ENCODE measurements around the gene ROBO1.

ROBO1 gene

GRCh38 chr3:79436387-79436786 lies 331.4 kb downstream of the ROBO1 start:
- no peak for DNase-seq

DNA sequence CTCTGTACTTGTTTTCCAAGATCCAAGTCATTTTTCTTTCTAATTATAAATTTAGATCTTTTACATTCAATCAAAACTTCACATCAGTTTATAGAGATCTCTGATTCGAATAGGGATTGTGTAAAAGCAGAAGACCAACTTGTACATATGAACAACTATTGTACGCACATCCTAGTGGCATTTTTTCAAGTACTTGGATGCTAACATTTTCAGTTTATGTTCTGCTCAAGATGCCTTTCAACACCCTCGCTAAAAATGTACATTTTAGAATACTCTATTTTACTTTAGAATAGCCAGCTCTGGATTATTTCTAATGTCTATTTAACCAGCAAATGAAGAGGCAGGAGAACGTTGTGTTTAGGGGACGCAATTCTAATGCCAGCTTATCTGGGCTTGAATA lies 340.7 kb downstream of the ROBO1 start:
- no peak for DNase-seq

- no peak for DNase-seq
Observed at GRCh38 chr3:79424811-79425210, 343.0 kb downstream of the ROBO1 start.

DNA sequence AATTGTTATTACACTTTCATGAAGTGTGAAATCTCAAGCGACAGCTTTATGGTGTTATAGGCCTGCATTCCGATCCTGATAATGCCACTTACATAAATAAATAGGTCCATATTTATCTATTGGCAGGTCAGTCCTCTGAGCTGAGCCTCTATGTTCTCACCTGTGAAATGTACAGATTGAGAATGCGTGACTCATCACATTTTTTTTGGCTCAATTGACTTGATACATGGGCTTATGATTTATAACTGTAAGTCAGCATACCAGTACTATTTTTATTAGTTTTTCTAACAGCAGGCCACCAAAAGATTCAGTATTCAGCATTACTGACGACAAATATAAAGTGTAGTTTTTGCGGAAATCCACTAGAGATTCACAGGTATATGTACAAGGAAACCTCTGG lies 344.4 kb downstream of the ROBO1 start:
- DNase-seq: no peak

- DNase-seq: no peak
Observed at GRCh38 chr3:79421273-79421672, 346.5 kb downstream of the ROBO1 start.

DNA sequence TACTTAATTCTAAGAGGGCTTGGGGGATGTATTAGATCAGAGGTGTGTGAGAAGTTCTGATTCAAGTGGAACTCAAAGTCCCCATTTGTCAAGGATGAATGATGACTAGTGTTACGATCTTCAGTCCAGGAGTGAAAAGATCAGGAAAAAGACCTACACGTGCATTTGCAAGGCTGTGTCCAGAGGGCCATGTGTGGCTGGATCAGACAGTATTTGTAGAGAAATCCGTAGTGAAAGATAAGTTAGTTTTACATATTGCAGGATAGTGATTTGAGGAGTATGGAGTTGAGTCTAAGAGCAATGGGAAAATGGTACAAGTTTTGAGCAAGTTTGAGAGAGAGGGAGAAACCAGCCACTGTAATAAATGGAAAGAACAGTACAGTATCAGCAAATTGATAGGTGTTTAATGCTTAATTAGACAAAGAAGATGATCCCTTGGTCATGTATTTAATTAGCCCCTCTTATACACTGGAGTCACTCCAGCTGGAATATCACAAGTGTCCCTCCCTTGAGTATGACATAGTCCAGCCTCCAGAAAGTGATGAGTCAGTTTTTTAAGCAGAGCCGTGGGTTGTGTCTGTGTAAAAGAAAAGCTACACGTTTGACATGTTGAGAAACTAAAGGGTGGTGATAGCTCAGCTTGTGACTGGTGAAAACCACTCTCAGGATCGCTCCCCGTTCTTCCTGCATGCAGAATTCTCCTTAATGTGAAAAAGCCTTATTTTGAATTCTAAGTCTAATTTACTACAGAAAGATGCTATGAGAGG lies 348.8 kb downstream of the ROBO1 start:
- no peak for DNase-seq

GRCh38 chr3:79415356-79415755 lies 352.4 kb downstream of the ROBO1 start:
- no peak for DNase-seq

DNA sequence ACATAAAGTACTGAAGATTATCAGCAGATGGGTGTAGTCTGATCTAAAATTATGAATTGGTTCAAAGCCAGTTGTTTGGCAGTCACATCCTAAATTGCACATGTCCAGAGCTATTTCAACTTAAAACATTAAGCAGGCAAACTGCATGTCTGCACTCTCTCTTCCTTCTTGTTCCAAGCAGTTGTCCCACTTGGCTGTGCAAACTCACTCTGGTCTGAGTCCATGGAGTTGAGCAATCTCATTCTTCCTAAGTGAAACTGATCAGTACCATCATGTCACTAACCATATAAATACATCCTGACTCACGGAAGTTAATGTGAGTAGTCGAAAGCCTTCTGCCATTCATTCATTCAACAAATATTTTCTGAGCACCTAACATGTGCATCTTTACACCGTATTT lies 353.0 kb downstream of the ROBO1 start:
- DNase-seq: no peak

DNA sequence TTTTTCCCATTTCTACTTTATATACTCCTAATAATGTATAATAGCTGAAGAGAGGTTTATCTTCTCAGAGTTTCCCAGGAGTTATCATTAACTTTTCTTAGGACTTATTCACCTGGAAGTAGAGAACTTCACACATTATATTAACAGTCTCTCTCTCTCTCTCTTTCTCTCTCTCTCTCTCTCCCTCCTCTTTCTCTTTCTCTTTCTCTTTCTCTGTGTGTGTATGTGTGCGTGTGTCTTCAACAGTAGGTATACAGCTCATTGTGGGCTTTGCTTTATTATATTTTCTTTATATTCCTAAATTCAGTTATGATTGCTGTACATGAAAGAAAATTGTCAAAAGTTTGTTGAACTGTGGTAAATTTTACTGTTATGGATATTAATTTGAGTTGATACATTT lies 353.8 kb downstream of the ROBO1 start:
- DNase-seq: no peak

GRCh38 chr3:79412537-79412936 lies 355.3 kb downstream of the ROBO1 start:
- no peak for DNase-seq

DNA sequence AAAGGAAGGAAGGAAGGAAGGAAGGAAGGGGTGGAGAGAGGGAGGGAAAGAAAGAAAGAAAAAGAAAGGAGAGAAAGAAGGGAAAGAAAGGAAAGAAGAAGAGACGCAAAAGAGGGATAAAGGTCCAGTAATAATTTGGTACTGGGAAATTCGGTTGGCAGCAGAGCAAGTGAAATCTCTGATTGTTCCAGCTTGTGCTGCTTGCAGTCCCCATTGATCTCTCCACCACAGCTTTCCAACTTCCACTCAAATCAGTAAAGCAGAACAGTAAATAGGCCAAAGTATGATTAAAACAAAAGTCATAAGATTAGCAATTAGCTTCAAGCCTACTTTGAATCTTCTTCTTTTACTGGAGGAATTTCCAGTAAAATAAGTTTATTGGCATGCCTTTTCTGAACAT lies 357.2 kb downstream of the ROBO1 start:
- no peak for DNase-seq

- DNase-seq: no peak
Observed at GRCh38 chr3:79410136-79410535, 357.7 kb downstream of the ROBO1 start.

GRCh38 chr3:79406175-79406574 lies 361.6 kb downstream of the ROBO1 start:
- no peak for DNase-seq

- DNase-seq: no peak
Observed at GRCh38 chr3:79405183-79405582, 362.6 kb downstream of the ROBO1 start.

GRCh38 chr3:79396595-79396994 lies 371.2 kb downstream of the ROBO1 start:
- no peak for DNase-seq

- DNase-seq: no peak
Observed at GRCh38 chr3:79392479-79392878, 375.3 kb downstream of the ROBO1 start.

- no peak for DNase-seq
Observed at GRCh38 chr3:79390352-79390751, 377.4 kb downstream of the ROBO1 start.

DNA sequence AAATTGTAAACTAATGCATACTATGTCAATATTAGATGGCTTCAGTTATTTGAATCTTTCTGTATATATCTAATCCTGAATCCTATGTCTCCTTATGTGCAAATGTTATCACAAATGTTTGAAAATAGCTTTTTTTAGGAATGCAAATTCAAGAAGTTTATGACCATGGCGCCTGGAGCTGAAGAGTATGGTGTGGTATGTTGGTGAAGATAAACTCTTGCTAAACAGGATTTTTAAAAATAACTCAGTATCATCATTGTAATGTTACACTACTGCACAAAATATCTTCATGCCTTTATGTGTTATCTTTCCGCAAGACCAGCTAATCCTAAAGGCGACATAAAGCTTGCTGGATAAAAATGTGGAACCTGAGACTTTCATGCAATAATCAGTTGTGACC lies 382.6 kb downstream of the ROBO1 start:
- DNase-seq: no peak

- no peak for DNase-seq
Observed at GRCh38 chr3:79383402-79384012, 384.3 kb downstream of the ROBO1 start.

DNA sequence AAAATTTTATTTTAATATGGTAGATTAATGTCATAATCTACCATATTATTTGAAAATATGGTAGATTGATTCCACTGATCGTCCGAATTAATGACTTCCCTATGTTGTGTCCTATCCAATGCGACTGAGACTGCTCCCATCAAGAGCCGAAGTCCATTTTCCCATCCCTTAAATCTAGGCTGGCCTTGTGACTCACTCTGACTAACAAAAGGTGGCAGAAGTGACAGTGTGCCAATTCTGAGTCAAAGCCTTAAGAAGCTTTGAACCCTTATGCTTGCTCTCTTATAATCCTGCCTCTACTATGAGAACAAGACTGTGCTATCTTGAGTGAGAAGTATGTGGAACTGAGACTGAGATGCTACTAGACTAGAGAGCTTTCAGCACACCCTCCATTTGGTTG lies 387.2 kb downstream of the ROBO1 start:
- DNase-seq: no peak

DNA sequence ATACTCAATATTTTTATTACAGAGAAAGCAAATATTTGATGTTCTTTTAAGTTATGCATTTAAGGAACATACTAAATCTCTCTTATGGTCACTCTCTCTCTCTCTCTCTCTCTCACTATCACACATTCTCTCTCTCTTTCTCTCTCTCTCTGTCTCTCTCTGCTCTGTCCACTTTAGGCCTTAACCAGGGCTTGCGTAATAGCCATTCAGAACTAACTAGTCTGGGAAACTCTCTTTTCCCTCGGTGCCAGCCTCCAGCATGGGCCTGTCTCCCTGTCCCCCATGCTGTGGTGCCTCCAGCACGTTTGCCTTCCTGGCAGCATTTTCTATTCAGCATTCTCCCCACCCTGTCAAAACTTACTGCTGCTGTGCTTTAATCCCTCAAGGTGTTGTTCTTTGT lies 389.7 kb downstream of the ROBO1 start:
- no peak for DNase-seq

- DNase-seq: no peak
Observed at GRCh38 chr3:79369306-79369705, 398.5 kb downstream of the ROBO1 start.

GRCh38 chr3:79368403-79368802 lies 399.4 kb downstream of the ROBO1 start:
- DNase-seq: no peak

GRCh38 chr3:79367803-79368202 lies 400.0 kb downstream of the ROBO1 start:
- DNase-seq: no peak

GRCh38 chr3:79367066-79367465 lies 400.7 kb downstream of the ROBO1 start:
- DNase-seq: no peak
